K562 (cell line): ENCODE data around the gene NDFIP1. TPM values are rescaled to one million over a fixed set of nuclear protein-coding genes. Genes with fewer than 3 reads are reported as not detected.

ENCODE experiments used
- ATAC-seq: fragments of 200-7000 bp; cut with Tn5 transposase; 3 replicates; pipeline ENCODE4 v1.9.1; 2020; ENCODE audit warnings: moderate library complexity
- BruUV-seq: library from RNA; stranded (reverse); fragments of 400-500 nt; replicated peaks from 2 replicates; lab custom pipeline; 2021; lab: Mats Ljungman, UMichigan
- CTCF ChIA-PET: fragments of 300-600 bp; formaldehyde crosslinking; extraction: SDS; loops from one replicate; lab custom pipeline; 2021; ENCODE audit warnings: low intra/inter-chr PET ratio; lab: Yijun Ruan, JAX
- POLR2A ChIA-PET: fragments of 300-600, 350-650 bp; sonication (Branson Sonifier 250); formaldehyde crosslinking; extraction: SDS; loops from one replicate; lab custom pipeline; 2021; ENCODE audit warnings: antibody characterized with exemption, inconsistent platforms; lab: Yijun Ruan, JAX
- DNase-seq, 4 experiments: peaks; one replicate each; pipeline versions ENCODE4 v3.0.0 to v3.0.0-alpha.2; 2011 to 2018; ENCODE audit warnings: low spot score in 3 of 4, mixed read lengths in 3 of 4; ENCODE audit errors: extremely low read depth in 1 of 4
- FAIRE-seq: peaks from 2 replicates; lab custom pipeline; 2011; peaks lifted over from hg19 to GRCh38; lab: Jason Lieb, UNC
- H2AFZ ChIP-seq: 2 replicates; pipeline ENCODE4 v1.6.0; 2011; ENCODE audit warnings: low read depth, low read length, control low read depth, inconsistent platforms
- H3K27ac ChIP-seq: fragments of 200-600 bp; 3 replicates; pipeline ENCODE4 v1.8.0; 2011; ENCODE audit warnings: low read depth, mild to moderate bottlenecking, control low read depth, inconsistent platforms, low read length, moderate library complexity, mixed read lengths; ENCODE audit errors: extremely low read depth
- H3K27me3 ChIP-seq, 2 experiments: fragments of 300-600 bp in 1 of 2; 2 replicates in 1 of 2; 3 replicates in 1 of 2; pipeline versions ENCODE4 v1.6.0 to v1.8.0; 2011; ENCODE audit warnings: inconsistent platforms in 2 of 2, low read length in 2 of 2, mild to moderate bottlenecking in 1 of 2, mixed read lengths in 1 of 2, moderate library complexity in 1 of 2; ENCODE audit not compliant: control insufficient read depth in 2 of 2, insufficient read depth in 2 of 2
- H3K36me3 ChIP-seq: fragments of 300-600 bp; 3 replicates; pipeline ENCODE4 v1.8.0; 2011; ENCODE audit warnings: mild to moderate bottlenecking, low read length, inconsistent platforms; ENCODE audit not compliant: control insufficient read depth, insufficient read depth
- H3K4me1 ChIP-seq, 2 experiments: fragments of 200-600 bp in 1 of 2; replicated peaks in 1 of 2; 2 replicates in 1 of 2; 3 replicates in 1 of 2; pipeline versions ENCODE4 v1.5.1 to v1.8.0; 2011; ENCODE audit warnings: inconsistent platforms in 2 of 2, low read length in 2 of 2, mild to moderate bottlenecking in 1 of 2, mixed read lengths in 1 of 2, moderate library complexity in 1 of 2; ENCODE audit not compliant: control insufficient read depth in 2 of 2, insufficient read depth in 2 of 2
- H3K4me2 ChIP-seq: 2 replicates; pipeline ENCODE4 v1.6.1; 2011; ENCODE audit warnings: low read length, control low read depth, inconsistent platforms, mixed read lengths; ENCODE audit not compliant: insufficient read depth
- H3K4me3 ChIP-seq: fragments of 200-600 bp; sonication (generic), shearing (Covaris generic); 2 replicates; pipeline ENCODE4 v1.5.1; 2016; ENCODE audit warnings: control low read depth, inconsistent platforms
- H3K79me2 ChIP-seq: fragments of 200-600 bp; 3 replicates; pipeline ENCODE4 v1.8.0; 2011; ENCODE audit warnings: low read length, inconsistent platforms; ENCODE audit not compliant: control insufficient read depth, insufficient read depth
- H3K9ac ChIP-seq, 2 experiments: 2 replicates each; pipeline versions ENCODE4 v1.6.0 to v1.6.1; 2011; ENCODE audit warnings: low read depth in 2 of 2, low read length in 2 of 2, control low read depth in 1 of 2, inconsistent platforms in 1 of 2, mild to moderate bottlenecking in 1 of 2, mixed read lengths in 1 of 2; ENCODE audit not compliant: insufficient read depth in 1 of 2
- H3K9me1 ChIP-seq: one replicate; pipeline ENCODE4 v1.6.0; 2011; ENCODE audit warnings: inconsistent platforms, mild to moderate bottlenecking, low read length, moderate library complexity; ENCODE audit not compliant: control insufficient read depth, insufficient read depth
- H3K9me3 ChIP-seq: replicated peaks from 2 replicates; pipeline ENCODE4 v1.5.1; 2011; ENCODE audit warnings: low read depth, low read length, inconsistent platforms; ENCODE audit not compliant: control insufficient read depth, insufficient read depth
- H4K20me1 ChIP-seq: replicated peaks from 2 replicates; pipeline ENCODE4 v1.6.1; 2011; ENCODE audit warnings: low read length, inconsistent platforms, mixed read lengths; ENCODE audit not compliant: control insufficient read depth, insufficient read depth
- ATF1 ChIP-seq, 2 experiments: fragments of 450-650 bp in 1 of 2; IDR thresholded peaks; 2 replicates each; pipeline ENCODE4 v1.6.1; 2016; ENCODE audit warnings: missing compliant biosample characterization in 1 of 2, missing genetic modification characterization in 1 of 2
- CEBPG ChIP-seq, 3 experiments: fragments of 200-800 bp in 1 of 3; sonication (Bioruptor generic) in 1 of 3; sonication (generic) in 1 of 3; formaldehyde crosslinking in 1 of 3; IDR thresholded peaks in 2 of 3; conservative IDR thresholded peaks in 1 of 3; 2 replicates each; pipeline versions ENCODE4 v1.6.1 to v1.8.0; 2016 to 2022; ENCODE audit warnings: missing compliant biosample characterization in 2 of 3, missing genetic modification characterization in 2 of 3, mild to moderate bottlenecking in 1 of 3, missing genetic modification reagents in 1 of 3
- CXXC5 ChIP-seq: fragments of 250-450 bp; sonication (Bioruptor Pico); IDR thresholded peaks from 2 replicates; pipeline ENCODE4 v1.8.0; 2022; ENCODE audit warnings: inconsistent platforms, mild to moderate bottlenecking, moderate library complexity
- GABPA ChIP-seq: fragments of 200-800 bp; sonication (Bioruptor generic); conservative IDR thresholded peaks from 2 replicates; pipeline ENCODE4 v1.6.1; 2016; ENCODE audit warnings: low read depth, missing genetic modification characterization, missing compliant biosample characterization
- HDAC3 ChIP-seq: fragments of 450-650 bp; IDR thresholded peaks from 2 replicates; pipeline ENCODE4 v1.6.1; 2018; ENCODE audit warnings: borderline replicate concordance, mild to moderate bottlenecking, moderate library complexity; ENCODE audit not compliant: partially characterized antibody
- MITF ChIP-seq: IDR thresholded peaks from 2 replicates; pipeline ENCODE4 v1.6.1; 2014; ENCODE audit warnings: antibody characterized with exemption
- MXI1 ChIP-seq: IDR thresholded peaks from 2 replicates; pipeline ENCODE4 v1.6.1; 2011; ENCODE audit warnings: low read depth, mild to moderate bottlenecking, improper control_type of control experiment, low read length
- NCOA6 ChIP-seq: fragments of 450-650 bp; IDR thresholded peaks from 2 replicates; pipeline ENCODE4 v1.6.1; 2017; ENCODE audit warnings: mild to moderate bottlenecking
- NUFIP1 ChIP-seq: fragments of 450-650 bp; IDR thresholded peaks from 2 replicates; pipeline ENCODE4 v1.6.1; 2018; ENCODE audit not compliant: partially characterized antibody
- SRSF3 ChIP-seq: fragments of 200-400 bp; formaldehyde crosslinking; IDR thresholded peaks from 2 replicates; pipeline ENCODE4 v1.6.1; 2016; ENCODE audit warnings: mild to moderate bottlenecking, low read length, moderate library complexity; ENCODE audit not compliant: insufficient read depth
- USF1 ChIP-seq: sonication (generic); formaldehyde crosslinking; IDR thresholded peaks from 2 replicates; pipeline ENCODE4 v1.9.0; 2022; ENCODE audit warnings: mild to moderate bottlenecking, missing genetic modification reagents
- ZBED1 ChIP-seq: IDR thresholded peaks from 2 replicates; pipeline ENCODE4 v1.6.1; 2014
- ZBTB12 ChIP-seq: fragments of 250-450 bp; sonication (Bioruptor Pico); IDR thresholded peaks from 2 replicates; pipeline ENCODE4 v1.4.0; 2020
- ZBTB2 ChIP-seq: fragments of 450-650 bp; IDR thresholded peaks from 2 replicates; pipeline ENCODE4 v1.6.1; 2016; ENCODE audit warnings: antibody characterized with exemption
- ZC3H11A ChIP-seq: IDR thresholded peaks from 2 replicates; pipeline ENCODE4 v1.6.1; 2012; ENCODE audit warnings: low read depth, low read length, improper control_type of control experiment
- ZNF263 ChIP-seq: sonication (generic); formaldehyde crosslinking; IDR thresholded peaks from 2 replicates; pipeline ENCODE4 v1.8.0; 2022; ENCODE audit warnings: mild to moderate bottlenecking, missing genetic modification reagents, borderline replicate concordance
- ZNF398 ChIP-seq: fragments of 250-450 bp; sonication (Bioruptor Pico); IDR thresholded peaks from 2 replicates; pipeline ENCODE4 v1.8.0; 2021; ENCODE audit warnings: moderate library complexity, mild to moderate bottlenecking, inconsistent platforms
- WGBS: fragments of 100-300 bp; shearing (Covaris generic); methylation state at CpG from one replicate; pipeline ENCODE4 v1.1.6; 2016; ENCODE audit warnings: low coverage, mixed read lengths; ENCODE audit not compliant: insufficient coverage; ENCODE audit errors: missing lambda C conversion rate; 5-methylcytosine and 5-hydroxymethylcytosine counted together
- in situ Hi-C: fragments of 300-500 bp; cut with MboI; formaldehyde crosslinking; loops from 4 replicates; pipeline ENCODE4 v1.15.0; 2018; ENCODE audit warnings: inconsistent platforms, mixed read lengths
- intact Hi-C: fragments of 100-400 bp; cut with micrococcal nuclease; formaldehyde crosslinking; loops from 2 replicates; pipeline ENCODE4 v1.14.2; 2022
- polyA plus RNA-seq, 8 experiments: library from polyadenylated mRNA; depleted of rRNA in 4 of 8; stranded (reverse) in 5 of 8; unstranded in 3 of 8; fragments of >200 nt; fragmentation: Nextera tagmentation in 2 of 8; fragmentation: Illumina TruSeq in 1 of 8; extraction: Ambion mirVana in 2 of 8; extraction: Trizol in 1 of 8; gene quantifications; 2 replicates each; pipeline versions ENCODE4 v1.2.1 to v1.2.3, GENCODE V29; 2011 to 2014; ENCODE audit warnings: inconsistent platforms in 1 of 8, missing spikeins in 1 of 8
- total RNA-seq, 7 experiments: library from RNA; depleted of rRNA in 6 of 7; stranded (reverse); fragments of >200 nt in 6 of 7; fragmentation: Illumina TruSeq in 2 of 7; extraction: Trizol in 2 of 7; gene quantifications; 2 replicates each; pipeline versions ENCODE4 v1.2.1 to v1.2.3, GENCODE V29; 2011 to 2021; ENCODE audit warnings: low replicate concordance in 1 of 7

Gene NDFIP1
- total and polyA plus RNA-seq, 9 of the 15 experiments (the other 6 are each of a cell fraction or from before 2014, with no cell fraction given), result 5.3 to 37.5 (median 31.9) TPM

GRCh38 chr5:142178651-142179050 is 70.1 kb downstream of the NDFIP1 start:
- H2AFZ ChIP-seq, result no peak overlapping the region
- in situ Hi-C loops (no loop called here), intact Hi-C loops (no loop called here)
- H3K4me2 ChIP-seq, result no peak overlapping the region
- peaks cover 3% of the 10 kb centered on the region; the same call in 1 of the 2 replicates for H4K20me1 ChIP-seq
- H3K36me3 ChIP-seq, result no peaks in the 10 kb centered on the region
- FAIRE-seq, result no peak
- no peak overlapping the region for H3K4me3 ChIP-seq
- H3K9me3 ChIP-seq, result no peaks in the 10 kb centered on the region
- H3K79me2 ChIP-seq, result no peaks in the 10 kb centered on the region
- H3K9ac ChIP-seq, result no peak overlapping the region
- DNase-seq, result no peak
- H3K4me1 ChIP-seq, result peaks cover 0 to 4% of the 10 kb centered on the region in 2 experiments; a peak in 1 of 5 replicates
- ChIA-PET CTCF (no interaction called here), POLR2A (no interaction called here)
- peaks cover 32 to 50% of the 10 kb centered on the region in 2 experiments for H3K27me3 ChIP-seq
- no peak overlapping the region for H3K27ac ChIP-seq
- WGBS, result 28% methylated on average over 6 of the region's 7 CpGs
- no peak for ATAC-seq
- no TSS peak for BruUV-seq
- H3K9me1 ChIP-seq, result no peaks in the 10 kb centered on the region
- TF ChIP-seq ZBED1 (no peak), ZNF398 (CRISPR knock-in tag) (no peak), NCOA6 (no peak), HDAC3 (no peak), NUFIP1 (no peak), MXI1 (no peak), ZC3H11A (no peak), ATF1 (CRISPR knock-in tag; IDR thresholded peaks at IDR 0.05) (no peak), ATF1 (tag; IDR thresholded peaks at IDR 0.05) (no peak), ZBTB2 (no peak), MITF (no peak), GABPA (tag) (no peak), ZBTB12 (CRISPR knock-in tag) (no peak), USF1 (CRISPR knock-in tag) (no peak), SRSF3 (no peak), CXXC5 (CRISPR knock-in tag) (no peak), CEBPG (CRISPR knock-in tag; IDR thresholded peaks at IDR 0.05) (no peak), CEBPG (tag; conservative IDR thresholded peaks at IDR 0.05 in 1 of 2, IDR thresholded peaks at IDR 0.05 in 1 of 2) (no peak), ZNF263 (CRISPR knock-in tag) (no peak)
